Caco-2 (cell line): ENCODE data around the gene STK32C. TPM values are rescaled to one million over a fixed set of nuclear protein-coding genes. Genes with fewer than 3 reads are reported as not detected.

ENCODE experiments used
- BruUV-seq: library from RNA; stranded (reverse); fragments of 400-500 nt; replicated peaks from 2 replicates; lab custom pipeline; 2021; lab: Mats Ljungman, UMichigan
- CTCF ChIA-PET: fragments of 300-600 bp; sonication (Branson Sonifier 250); formaldehyde crosslinking; loops from one replicate; lab custom pipeline; 2022; ENCODE audit warnings: antibody characterized with exemption; lab: Charles Lee
- POLR2A ChIA-PET: fragments of 300-600 bp; sonication (Branson Sonifier 250); formaldehyde crosslinking; loops from one replicate; lab custom pipeline; 2022; ENCODE audit warnings: antibody characterized with exemption; lab: Charles Lee
- DNase-seq, 2 experiments: peaks; one replicate each; pipeline versions ENCODE4 v3.0.0 to v3.0.0-alpha.2; 2020 to 2022
- H3K27me3 ChIP-seq: replicated peaks from 2 replicates; pipeline ENCODE4 v1.6.0; 2011; ENCODE audit warnings: low read length; ENCODE audit not compliant: control insufficient read depth, insufficient read depth
- H3K36me3 ChIP-seq: 2 replicates; pipeline ENCODE4 v1.5.1; 2011; ENCODE audit warnings: low read length; ENCODE audit not compliant: control insufficient read depth, insufficient read depth
- H3K4me1 ChIP-seq: fragments of 250-450 bp; sonication (Bioruptor Pico); 2 replicates; pipeline ENCODE4 v1.5.1; 2020; ENCODE audit warnings: mild to moderate bottlenecking
- H3K4me3 ChIP-seq: 2 replicates; pipeline ENCODE4 v1.5.1; 2011; ENCODE audit warnings: low read depth, mild to moderate bottlenecking, control low read depth, low read length
- H3K9me3 ChIP-seq: fragments of 250-450 bp; sonication (Bioruptor Pico); 2 replicates; pipeline ENCODE4 v1.5.1; 2020; ENCODE audit warnings: mild to moderate bottlenecking, moderate library complexity
- H3K27ac Mint-ChIP-seq: one replicate; pipeline ENCODE4 v1.8.0; 2022; ENCODE audit warnings: mixed read lengths; ENCODE audit not compliant: unreplicated experiment
- H3K27me3 Mint-ChIP-seq: one replicate; pipeline ENCODE4 v1.8.0; 2022; ENCODE audit warnings: mixed read lengths; ENCODE audit not compliant: insufficient read depth, unreplicated experiment
- H3K36me3 Mint-ChIP-seq: one replicate; pipeline ENCODE4 v1.8.0; 2022; ENCODE audit warnings: mild to moderate bottlenecking, mixed read lengths; ENCODE audit not compliant: insufficient read depth, unreplicated experiment
- H3K4me1 Mint-ChIP-seq: one replicate; pipeline ENCODE4 v1.8.0; 2022; ENCODE audit warnings: low read depth, mixed read lengths; ENCODE audit not compliant: unreplicated experiment
- H3K4me3 Mint-ChIP-seq: one replicate; pipeline ENCODE4 v1.8.0; 2022; ENCODE audit warnings: mild to moderate bottlenecking, moderate library complexity, mixed read lengths; ENCODE audit not compliant: unreplicated experiment
- H3K9me3 Mint-ChIP-seq: one replicate; pipeline ENCODE4 v1.8.0; 2022; ENCODE audit warnings: mixed read lengths; ENCODE audit not compliant: unreplicated experiment
- intact Hi-C: fragments of 100-400 bp; cut with micrococcal nuclease; formaldehyde crosslinking; loops from one replicate; pipeline ENCODE4 v1.10.0; 2022; ENCODE audit not compliant: unreplicated experiment
- total RNA-seq: library from RNA; stranded (reverse); gene quantifications from 2 replicates; pipeline ENCODE4 v1.2.3, GENCODE V29; 2022
- TF ChIP-seq, protein P1 (sequence below), 2 experiments: fragments of 200-600 bp in 1 of 2; IDR thresholded peaks; 1 replicate in 1 of 2; 2 replicates in 1 of 2; pipeline versions ENCODE4 v1.5.1 to v1.8.0; 2011 to 2022; ENCODE audit warnings: antibody characterized with exemption in 1 of 2, control low read depth in 1 of 2, inconsistent platforms in 1 of 2, low read depth in 1 of 2, low read length in 1 of 2, mild to moderate bottlenecking in 1 of 2, moderate library complexity in 1 of 2; ENCODE audit not compliant: insufficient read depth in 1 of 2, severe bottlenecking in 1 of 2, unreplicated experiment in 1 of 2

Gene STK32C
- total RNA-seq, 1 experiment from 2014 or later, result 13.3 TPM

DNA sequence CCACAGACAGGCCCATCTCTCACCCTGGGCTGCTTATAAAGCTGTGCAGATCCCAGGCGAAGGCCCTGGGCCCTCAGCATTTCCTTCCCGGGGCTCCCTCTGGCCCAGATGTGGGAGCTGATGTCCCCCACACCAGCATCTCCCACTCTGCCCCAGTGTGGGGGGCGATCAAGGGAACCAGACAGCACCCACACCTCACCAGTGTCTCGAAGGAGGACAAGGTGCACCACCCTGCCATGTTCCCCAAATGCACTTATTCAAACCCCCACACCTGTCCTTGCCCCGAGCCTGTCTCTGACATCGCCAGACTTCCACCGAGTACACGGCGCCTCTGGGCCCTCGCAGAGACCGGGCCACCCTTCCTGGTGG lies 101.4 kb downstream of the STK32C start:
- H3K27me3 Mint-ChIP-seq, result peaks cover 2% of the 10 kb centered on the region
- Histone ChIP-seq H3K9me3 (no peaks in the 10 kb centered on the region), H3K27me3 (no peaks in the 10 kb centered on the region), H3K36me3 (no peaks in the 10 kb centered on the region), H3K4me1 (0 out of 2 replicates have a peak, but pooled peaks cover 4% of the 10 kb centered on the region), H3K4me3 (no peak overlapping the region)
- TF ChIP-seq, protein P1, sequence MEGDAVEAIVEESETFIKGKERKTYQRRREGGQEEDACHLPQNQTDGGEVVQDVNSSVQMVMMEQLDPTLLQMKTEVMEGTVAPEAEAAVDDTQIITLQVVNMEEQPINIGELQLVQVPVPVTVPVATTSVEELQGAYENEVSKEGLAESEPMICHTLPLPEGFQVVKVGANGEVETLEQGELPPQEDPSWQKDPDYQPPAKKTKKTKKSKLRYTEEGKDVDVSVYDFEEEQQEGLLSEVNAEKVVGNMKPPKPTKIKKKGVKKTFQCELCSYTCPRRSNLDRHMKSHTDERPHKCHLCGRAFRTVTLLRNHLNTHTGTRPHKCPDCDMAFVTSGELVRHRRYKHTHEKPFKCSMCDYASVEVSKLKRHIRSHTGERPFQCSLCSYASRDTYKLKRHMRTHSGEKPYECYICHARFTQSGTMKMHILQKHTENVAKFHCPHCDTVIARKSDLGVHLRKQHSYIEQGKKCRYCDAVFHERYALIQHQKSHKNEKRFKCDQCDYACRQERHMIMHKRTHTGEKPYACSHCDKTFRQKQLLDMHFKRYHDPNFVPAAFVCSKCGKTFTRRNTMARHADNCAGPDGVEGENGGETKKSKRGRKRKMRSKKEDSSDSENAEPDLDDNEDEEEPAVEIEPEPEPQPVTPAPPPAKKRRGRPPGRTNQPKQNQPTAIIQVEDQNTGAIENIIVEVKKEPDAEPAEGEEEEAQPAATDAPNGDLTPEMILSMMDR (IDR thresholded peaks at IDR 0.05; ENCODE audit: insufficient read depth in 1 of 2, low read depth in 1 of 2, low read length in 1 of 2, severe bottlenecking in 1 of 2, unreplicated experiment in 1 of 2), result no peak
- H3K27ac Mint-ChIP-seq, result no peak overlapping the region
- BruUV-seq, result no TSS peak
- CTCF ChIA-PET, result no interaction called here
- H3K4me3 Mint-ChIP-seq, result no peak overlapping the region
- POLR2A ChIA-PET, result no interaction called here
- intact Hi-C loops, result no loop called here
- DNase-seq, result no peak
- H3K4me1 Mint-ChIP-seq, result no peaks in the 10 kb centered on the region
- H3K36me3 Mint-ChIP-seq, result no peaks in the 10 kb centered on the region
- H3K9me3 Mint-ChIP-seq, result no peaks in the 10 kb centered on the region

DNA sequence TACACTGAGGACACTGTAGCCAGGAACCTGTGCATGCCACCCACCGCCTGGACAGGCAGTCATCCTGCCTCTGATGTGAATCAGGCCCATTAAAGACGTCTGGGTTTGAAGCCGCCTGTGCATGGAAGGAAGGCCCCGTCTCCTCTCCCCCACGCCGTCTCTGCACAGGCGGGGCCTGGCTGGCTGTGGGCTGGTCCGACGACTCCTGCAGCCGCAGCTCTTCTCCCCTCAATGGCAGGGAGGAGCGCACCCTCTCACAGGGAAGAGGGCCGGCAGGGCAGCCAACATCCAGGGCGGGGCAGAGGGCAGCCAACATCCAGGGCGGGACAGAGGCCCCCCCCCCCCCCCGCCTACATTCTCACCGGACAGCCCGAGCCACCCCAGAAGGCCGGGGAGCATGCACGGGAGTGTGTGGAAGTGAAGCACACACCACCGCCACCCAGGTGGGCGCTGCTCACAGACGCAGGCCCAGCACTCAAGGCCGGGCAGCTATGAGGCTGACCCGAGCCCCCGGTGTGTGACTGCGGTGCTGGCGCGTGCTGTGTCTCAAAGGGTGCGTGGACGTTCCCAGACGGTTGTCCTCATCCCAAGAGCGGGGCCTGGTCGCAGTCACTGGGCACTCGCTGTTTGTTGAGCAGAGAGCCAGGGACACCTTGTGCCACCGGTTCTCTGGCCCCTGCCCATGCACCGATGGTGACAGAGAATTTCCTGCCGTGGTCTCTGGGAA lies 101.9 kb downstream of the STK32C start:
- peaks cover 2% of the 10 kb centered on the region for H3K27me3 Mint-ChIP-seq
- H3K27me3 ChIP-seq, result no peaks in the 10 kb centered on the region
- intact Hi-C loops, result no loop called here
- no peak overlapping the region for H3K4me3 ChIP-seq
- no peak overlapping the region for H3K27ac Mint-ChIP-seq
- ChIA-PET POLR2A (no interaction called here), CTCF (no interaction called here)
- H3K4me1 Mint-ChIP-seq, result no peaks in the 10 kb centered on the region
- no TSS peak for BruUV-seq
- DNase-seq, result no peak
- no peaks in the 10 kb centered on the region for H3K9me3 ChIP-seq
- TF ChIP-seq, protein P1 (IDR thresholded peaks at IDR 0.05; ENCODE audit: insufficient read depth in 1 of 2, low read depth in 1 of 2, low read length in 1 of 2, severe bottlenecking in 1 of 2, unreplicated experiment in 1 of 2), result no peak
- H3K4me3 Mint-ChIP-seq, result no peak overlapping the region
- H3K36me3 Mint-ChIP-seq, result no peaks in the 10 kb centered on the region
- H3K36me3 ChIP-seq, result no peaks in the 10 kb centered on the region
- H3K9me3 Mint-ChIP-seq, result no peaks in the 10 kb centered on the region
- H3K4me1 ChIP-seq, result 0 out of 2 replicates have a peak, but pooled peaks cover 4% of the 10 kb centered on the region

DNA sequence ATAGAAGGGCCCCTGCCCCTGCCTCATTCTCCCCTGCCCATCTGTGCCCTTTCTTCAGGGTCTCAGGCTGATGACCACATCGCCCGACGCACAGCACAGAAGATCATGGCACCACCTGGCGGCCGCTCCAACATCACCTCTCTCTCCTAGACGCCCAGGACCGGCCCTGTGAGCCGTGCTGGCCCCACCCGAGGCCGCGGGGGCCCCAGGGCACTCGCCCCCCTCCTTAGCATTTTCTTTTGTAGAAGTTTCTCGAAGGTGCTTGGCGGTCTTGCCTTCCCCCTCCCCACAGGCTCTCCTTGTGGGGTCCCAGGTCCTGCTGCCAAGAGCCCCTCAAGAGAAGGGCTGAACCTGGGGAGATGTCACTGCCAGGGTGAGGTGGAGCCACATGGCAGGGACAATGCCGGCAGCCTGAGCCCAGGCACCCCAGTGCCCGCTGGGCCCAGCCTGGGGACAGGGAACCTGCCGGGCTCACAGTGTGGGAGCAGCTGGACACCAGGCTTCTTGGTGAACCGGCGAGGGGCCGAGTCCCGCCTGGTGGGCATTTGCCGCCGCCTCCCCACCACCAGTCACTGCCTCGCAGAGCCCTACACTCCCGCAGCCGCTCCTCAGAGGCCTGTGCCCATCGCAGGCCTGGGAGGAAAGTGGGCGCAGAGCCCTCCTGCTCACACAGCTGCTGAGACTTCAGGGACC lies 102.8 kb downstream of the STK32C start:
- CTCF ChIA-PET, result no interaction called here

More for the DNA sequence above, 102.8 kb downstream of the STK32C start:
- no peaks in the 10 kb centered on the region for H3K27me3 ChIP-seq
- H3K4me1 ChIP-seq, result 0 out of 2 replicates have a peak, but pooled peaks cover 4% of the 10 kb centered on the region
- peaks cover 2% of the 10 kb centered on the region for H3K27me3 Mint-ChIP-seq
- intact Hi-C loops, result no loop called here
- H3K36me3 Mint-ChIP-seq, result no peaks in the 10 kb centered on the region
- no peak overlapping the region for H3K4me3 ChIP-seq
- no peaks in the 10 kb centered on the region for H3K9me3 Mint-ChIP-seq
- H3K27ac Mint-ChIP-seq, result no peak overlapping the region
- no peaks in the 10 kb centered on the region for H3K4me1 Mint-ChIP-seq
- H3K4me3 Mint-ChIP-seq, result no peak overlapping the region
- TF ChIP-seq, protein P1 (IDR thresholded peaks at IDR 0.05; ENCODE audit: insufficient read depth in 1 of 2, low read depth in 1 of 2, low read length in 1 of 2, severe bottlenecking in 1 of 2, unreplicated experiment in 1 of 2), result no peak
- no peaks in the 10 kb centered on the region for H3K9me3 ChIP-seq
- POLR2A ChIA-PET, result no interaction called here
- no peak for DNase-seq
- no peaks in the 10 kb centered on the region for H3K36me3 ChIP-seq
- BruUV-seq, result no TSS peak
